Measurements from ENCODE around the gene MBOAT1. TPM values are rescaled to one million over a fixed set of nuclear protein-coding genes. Genes with fewer than 3 reads are reported as not detected.

The MBOAT1 gene
- polyA plus RNA-seq, 2 of the 4 experiments (the other 2 are of a cell fraction): 1.9 to 5.5 TPM

DNA sequence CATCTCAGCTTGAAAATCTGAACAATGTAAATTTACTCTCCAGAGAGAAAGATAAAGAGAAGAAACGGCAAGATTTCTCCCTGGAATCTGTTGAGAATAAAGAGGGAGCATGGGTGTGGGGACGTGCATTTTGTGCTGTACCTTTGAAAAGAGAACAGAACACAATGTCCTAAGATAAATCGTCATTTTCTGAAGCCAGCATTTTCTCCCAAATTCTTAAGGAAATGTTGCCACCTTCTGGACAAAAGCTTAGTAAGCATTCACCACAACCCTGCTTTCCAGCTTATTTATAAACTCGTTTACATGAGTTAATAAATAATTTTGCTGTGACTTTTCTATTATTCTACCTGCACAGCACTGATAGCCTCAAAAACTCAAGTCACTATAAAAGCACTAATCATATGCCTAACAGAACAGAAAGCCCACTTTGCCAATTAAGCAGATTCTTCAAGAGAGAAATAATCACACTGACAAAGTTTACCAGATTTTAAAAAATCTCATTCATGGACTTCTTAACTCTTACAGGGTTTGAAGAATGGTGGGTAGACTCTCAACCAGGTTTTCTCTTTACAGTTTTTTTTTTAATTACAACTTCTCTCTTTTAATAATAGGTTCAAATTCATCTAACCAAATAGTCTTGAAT lies 155.8 kb downstream of the MBOAT1 start:
- no peak for FAIRE-seq

DNA sequence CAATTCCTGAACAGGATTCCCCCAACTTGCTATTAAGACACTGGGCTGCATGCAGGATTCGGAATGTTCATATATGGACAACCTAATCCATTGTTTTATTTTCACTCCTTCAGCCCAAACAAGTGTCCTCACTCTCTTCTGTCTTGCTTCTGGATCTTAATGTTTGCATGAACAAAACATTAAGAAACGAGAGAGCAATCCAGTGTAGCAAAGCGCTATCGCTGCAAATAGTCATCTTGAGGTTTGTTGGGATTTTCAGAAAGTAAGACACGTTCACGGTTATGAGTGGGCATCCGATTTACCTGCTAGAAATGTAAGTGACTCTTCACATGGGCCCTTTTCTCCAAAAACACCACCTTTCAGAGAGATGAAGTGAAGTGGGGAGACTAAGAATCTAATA lies 156.4 kb downstream of the MBOAT1 start:
- ChIA-PET POLR2A (no interaction called here), CTCF (interaction anchor here (0.6 to 1.3 kb wide), 13 partner anchors 9 to 1528 kb away, joined by 3 to 14 read pairs (median 3); no protein-coding TSS in a partner anchor)
- TF ChIP-seq MAZ (IDR thresholded peaks at IDR 0.05; ENCODE audit: borderline replicate concordance, low read depth, low read length) (no peak), FOXS1 (CRISPR knock-in tag; IDR thresholded peaks at IDR 0.05) (no peak), RFX5 (IDR thresholded peaks at IDR 0.05) (no peak), JUN (IDR thresholded peaks at IDR 0.05) (no peak), RAD21 (conservative IDR thresholded peaks at IDR 0.05 in 1 of 2, IDR thresholded peaks at IDR 0.05 in 1 of 2) (no peak), PHF8 (IDR thresholded peaks at IDR 0.05; ENCODE audit: borderline replicate concordance, low read depth) (no peak), FOSL2 (IDR thresholded peaks at IDR 0.05) (no peak), FOSL2 (CRISPR knock-in tag; IDR thresholded peaks at IDR 0.05) (no peak), SREBF2 (IDR thresholded peaks at IDR 0.05) (no peak), FOSB (CRISPR knock-in tag; IDR thresholded peaks at IDR 0.05) (no peak)
- DNase-seq (ENCODE audit: low read depth in 1 of 2, low spot score in 1 of 2): no peak
- WGBS (ENCODE audit: missing lambda C conversion rate): 63% methylated on average over 7 of the region's 7 CpGs
- no peaks in the 10 kb centered on the region for H3K9me3 ChIP-seq
- no peaks in the 10 kb centered on the region for H3K4me1 ChIP-seq
- H3K4me3 ChIP-seq: no peak overlapping the region
- peak overlapping the region in 1 of 2 experiments; percentile 22; a peak in 1 of 6 replicates for H3K27ac ChIP-seq
- no peak for FAIRE-seq
- H3K4me2 ChIP-seq: peak overlapping the region; percentile 50; the same call in 1 of the 3 replicates
- ATAC-seq: no peak

More for the DNA sequence above, 155.8 kb downstream of the MBOAT1 start:
- no peaks in the 10 kb centered on the region for H3K9me3 ChIP-seq
- no peaks in the 10 kb centered on the region for H3K4me1 ChIP-seq
- DNase-seq (ENCODE audit: low read depth in 1 of 2, low spot score in 1 of 2) (peak; percentile 9 to 47), ATAC-seq (peak; percentile 50 to 61; a peak in 4 of 6 replicates)
- TF ChIP-seq, protein P1, sequence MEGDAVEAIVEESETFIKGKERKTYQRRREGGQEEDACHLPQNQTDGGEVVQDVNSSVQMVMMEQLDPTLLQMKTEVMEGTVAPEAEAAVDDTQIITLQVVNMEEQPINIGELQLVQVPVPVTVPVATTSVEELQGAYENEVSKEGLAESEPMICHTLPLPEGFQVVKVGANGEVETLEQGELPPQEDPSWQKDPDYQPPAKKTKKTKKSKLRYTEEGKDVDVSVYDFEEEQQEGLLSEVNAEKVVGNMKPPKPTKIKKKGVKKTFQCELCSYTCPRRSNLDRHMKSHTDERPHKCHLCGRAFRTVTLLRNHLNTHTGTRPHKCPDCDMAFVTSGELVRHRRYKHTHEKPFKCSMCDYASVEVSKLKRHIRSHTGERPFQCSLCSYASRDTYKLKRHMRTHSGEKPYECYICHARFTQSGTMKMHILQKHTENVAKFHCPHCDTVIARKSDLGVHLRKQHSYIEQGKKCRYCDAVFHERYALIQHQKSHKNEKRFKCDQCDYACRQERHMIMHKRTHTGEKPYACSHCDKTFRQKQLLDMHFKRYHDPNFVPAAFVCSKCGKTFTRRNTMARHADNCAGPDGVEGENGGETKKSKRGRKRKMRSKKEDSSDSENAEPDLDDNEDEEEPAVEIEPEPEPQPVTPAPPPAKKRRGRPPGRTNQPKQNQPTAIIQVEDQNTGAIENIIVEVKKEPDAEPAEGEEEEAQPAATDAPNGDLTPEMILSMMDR (IDR thresholded peaks at IDR 0.05): peak; percentile 60
- TF ChIP-seq JUNB (IDR thresholded peaks at IDR 0.05) (no peak), MAFK (IDR thresholded peaks at IDR 0.05; ENCODE audit: partially characterized antibody) (peak; percentile 26), RARB (CRISPR knock-in tag; IDR thresholded peaks at IDR 0.05) (no peak), NR3C1 (IDR thresholded peaks at IDR 0.05) (no peak), ZC3H11A (IDR thresholded peaks at IDR 0.05) (no peak), EHF (CRISPR knock-in tag; IDR thresholded peaks at IDR 0.05) (no peak), GATA3 (IDR thresholded peaks at IDR 0.05; ENCODE audit: borderline replicate concordance) (no peak), TFCP2L1 (CRISPR knock-in tag; IDR thresholded peaks at IDR 0.05) (no peak), RFX5 (IDR thresholded peaks at IDR 0.05) (no peak), NPAS2 (CRISPR knock-in tag; IDR thresholded peaks at IDR 0.05; ENCODE audit: borderline replicate concordance) (no peak), RAD21 (conservative IDR thresholded peaks at IDR 0.05 in 1 of 2, IDR thresholded peaks at IDR 0.05 in 1 of 2) (peak; percentile 72 to 74), FOSB (CRISPR knock-in tag; IDR thresholded peaks at IDR 0.05) (no peak), SMC3 (IDR thresholded peaks at IDR 0.05) (peak; percentile 61)
- POLR2A ChIA-PET: no interaction called here
- H3K4me2 ChIP-seq: peak overlapping the region; percentile 50; the same call in 1 of the 3 replicates
- no peak overlapping the region for H3K4me3 ChIP-seq
- H3K27ac ChIP-seq: peak overlapping the region in 1 of 2 experiments; percentile 22; a peak in 1 of 6 replicates
- 3% methylated on average over 4 of the region's 4 CpGs for WGBS (ENCODE audit: missing lambda C conversion rate)
- CTCF ChIA-PET: interaction anchor here (0.6 to 1.5 kb wide), 14 partner anchors 10 to 1528 kb away, joined by 3 to 14 read pairs (median 4); no protein-coding TSS in a partner anchor

Other genes with a start within 250 kb of the MBOAT1 start
- gene E2F3, start 189.4 kb upstream of the MBOAT1 start, polyA plus RNA-seq (2011; rRNA removed): 17.3 and 18.0 TPM in 2 replicates
- gene E2F3, start 189.4 kb upstream of the MBOAT1 start, polyA plus RNA-seq (2017; fragmentation: RNase III; extraction: RNeasy Plus Mini Kit Qiagen cat#74134 plus additional on column Dnase treatment): 14.0 to 15.5 TPM (median 14.4 TPM) in 3 replicates

Data from A549 (cell line).